HEK293 (cell line): ENCODE measurements around the gene TBCEL.
A peak's percentile ranks its signal among the peaks of the same experiment; 100 is the strongest.

ENCODE experiments used
- CTCF ChIA-PET: fragments of 350-600 bp; formaldehyde crosslinking; extraction: SDS; loops from one replicate; lab custom pipeline; 2021; ENCODE audit warnings: antibody characterized with exemption; lab: Yijun Ruan, JAX
- POLR2A ChIA-PET: fragments of 300-600 bp; formaldehyde crosslinking; extraction: SDS; loops from one replicate; lab custom pipeline; 2020; ENCODE audit warnings: antibody characterized with exemption, inconsistent platforms; lab: Yijun Ruan, JAX
- H3K27ac ChIP-seq: fragments of 200-500 bp; sonication (Bioruptor generic); 2 replicates; pipeline ENCODE4 v1.5.1; 2014; ENCODE audit warnings: low read depth, low read length, control low read depth, inconsistent platforms; ENCODE audit errors: extremely low read depth
- H3K36me3 ChIP-seq, 2 experiments: fragments of 200-500 bp in 1 of 2; sonication (Bioruptor generic) in 1 of 2; 1 replicate in 1 of 2; 2 replicates in 1 of 2; pipeline ENCODE4 v1.5.1; 2014 to 2017; ENCODE audit warnings: inconsistent platforms in 2 of 2, low read length in 2 of 2; ENCODE audit not compliant: control insufficient read depth in 2 of 2, insufficient read depth in 1 of 2
- H3K4me1 ChIP-seq: fragments of 200-500 bp; sonication (Bioruptor generic); 2 replicates; pipeline ENCODE4 v1.5.1; 2014; ENCODE audit warnings: mild to moderate bottlenecking, low read length, inconsistent platforms; ENCODE audit not compliant: control insufficient read depth, insufficient read depth
- H3K4me3 ChIP-seq: 2 replicates; pipeline ENCODE4 v1.5.1; 2011; ENCODE audit warnings: low read depth, mild to moderate bottlenecking, control low read depth, low read length, moderate library complexity
- H3K9me3 ChIP-seq: fragments of 200-500 bp; sonication (Bioruptor generic); 2 replicates; pipeline ENCODE4 v1.5.1; 2014; ENCODE audit warnings: low read depth, low read length, inconsistent platforms; ENCODE audit not compliant: control insufficient read depth, insufficient read depth
- CTCF ChIP-seq: fragments of 450-650 bp; formaldehyde crosslinking; IDR thresholded peaks from 2 replicates; pipeline ENCODE4 v1.5.1; 2016; ENCODE audit warnings: missing biosample characterization, missing genetic modification characterization
- MEIS1 ChIP-seq: sonication (generic); formaldehyde crosslinking; IDR thresholded peaks from 2 replicates; pipeline ENCODE4 v1.8.1; 2022; ENCODE audit warnings: missing genetic modification reagents, mild to moderate bottlenecking, borderline replicate concordance
- MYNN ChIP-seq: fragments of 450-650 bp; formaldehyde crosslinking; IDR thresholded peaks from 2 replicates; pipeline ENCODE4 v1.5.1; 2016; ENCODE audit warnings: missing biosample characterization, missing genetic modification characterization, borderline replicate concordance
- SCRT2 ChIP-seq: fragments of 450-650 bp; formaldehyde crosslinking; IDR thresholded peaks from 2 replicates; pipeline ENCODE4 v1.5.1; 2016; ENCODE audit warnings: missing biosample characterization, missing genetic modification characterization
- TSHZ1 ChIP-seq: fragments of 450-650 bp; formaldehyde crosslinking; IDR thresholded peaks from 2 replicates; pipeline ENCODE4 v1.5.1; 2016; ENCODE audit warnings: missing biosample characterization, missing genetic modification characterization, borderline replicate concordance
- ZBTB44 ChIP-seq: fragments of 450-650 bp; IDR thresholded peaks from 2 replicates; pipeline ENCODE4 v1.5.1; 2018; ENCODE audit warnings: missing biosample characterization, mild to moderate bottlenecking, missing genetic modification characterization
- ZNF157 ChIP-seq: fragments of 450-650 bp; formaldehyde crosslinking; IDR thresholded peaks from 2 replicates; pipeline ENCODE4 v1.5.1; 2016; ENCODE audit warnings: missing biosample characterization, missing genetic modification characterization
- ZNF223 ChIP-seq: fragments of 450-650 bp; formaldehyde crosslinking; IDR thresholded peaks from 2 replicates; pipeline ENCODE4 v1.5.1; 2016; ENCODE audit warnings: missing biosample characterization, missing genetic modification characterization
- ZNF280C ChIP-seq: fragments of 450-650 bp; formaldehyde crosslinking; IDR thresholded peaks from 2 replicates; pipeline ENCODE4 v1.5.1; 2016; ENCODE audit warnings: missing biosample characterization, missing genetic modification characterization
- ZNF561 ChIP-seq: fragments of 450-650 bp; IDR thresholded peaks from 2 replicates; pipeline ENCODE4 v1.5.1; 2018; ENCODE audit warnings: missing biosample characterization, missing genetic modification characterization, borderline replicate concordance
- ZNF585B ChIP-seq: fragments of 450-650 bp; formaldehyde crosslinking; IDR thresholded peaks from 2 replicates; pipeline ENCODE4 v1.5.1; 2016; ENCODE audit warnings: missing biosample characterization, missing genetic modification characterization
- ZNF624 ChIP-seq: fragments of 450-650 bp; formaldehyde crosslinking; IDR thresholded peaks from 2 replicates; pipeline ENCODE4 v1.5.1; 2017; ENCODE audit warnings: missing biosample characterization, missing genetic modification characterization
- ZNF654 ChIP-seq: fragments of 450-650 bp; formaldehyde crosslinking; IDR thresholded peaks from 2 replicates; pipeline ENCODE4 v1.5.1; 2016; ENCODE audit warnings: low read depth, missing biosample characterization, missing genetic modification characterization
- ZNF707 ChIP-seq: fragments of 450-650 bp; formaldehyde crosslinking; IDR thresholded peaks from 2 replicates; pipeline ENCODE4 v1.5.1; 2016; ENCODE audit warnings: missing biosample characterization, missing genetic modification characterization
- ZNF76 ChIP-seq: fragments of 450-650 bp; formaldehyde crosslinking; IDR thresholded peaks from 2 replicates; pipeline ENCODE4; 2016; ENCODE audit warnings: low read depth, missing biosample characterization, missing genetic modification characterization, borderline replicate concordance

TBCEL gene

GRCh38 chr11:121119440-121119839 lies 95.5 kb downstream of the TBCEL start:
- ChIA-PET CTCF (interaction anchor here (0.7 to 3.2 kb wide), 3 partner anchors 13 to 75 kb away, joined by 3 to 22 read pairs (median 10); no protein-coding TSS in a partner anchor), POLR2A (no interaction called here)
- Histone ChIP-seq H3K27ac (no peak overlapping the region), H3K4me3 (no peak overlapping the region), H3K9me3 (no peaks in the 10 kb centered on the region), H3K36me3 (no peaks in the 10 kb centered on the region), H3K4me1 (no peaks in the 10 kb centered on the region)
- TF ChIP-seq CTCF (no peak), ZNF280C (no peak), ZNF585B (no peak), SCRT2 (tag by site-specific recombination) (no peak), ZNF624 (tag by site-specific recombination) (no peak), ZBTB44 (peak; percentile 82), ZNF157 (tag by site-specific recombination) (no peak), ZNF654 (tag by site-specific recombination) (no peak), MYNN (tag by site-specific recombination) (no peak)

- ChIA-PET CTCF (interaction anchor here (0.6 to 2.8 kb wide), 4 partner anchors 9 to 193 kb away, joined by 3 to 21 read pairs (median 8); no protein-coding TSS in a partner anchor), POLR2A (interaction anchor here (0.7 kb wide), 1 partner anchor 53 kb away, joined by 7 read pairs; no protein-coding TSS in a partner anchor)
- TF ChIP-seq ZNF76 (no peak), MEIS1 (CRISPR knock-in tag) (no peak), TSHZ1 (tag by site-specific recombination) (no peak), ZNF223 (tag by site-specific recombination) (no peak), ZNF561 (tag by site-specific recombination) (no peak), ZNF707 (peak; percentile 93)
- no peaks in the 10 kb centered on the region for H3K4me1 ChIP-seq
- no peak overlapping the region for H3K4me3 ChIP-seq
- no peaks in the 10 kb centered on the region for H3K36me3 ChIP-seq
- no peak overlapping the region for H3K27ac ChIP-seq
- H3K9me3 ChIP-seq: no peaks in the 10 kb centered on the region
Observed at GRCh38 chr11:121122328-121122727, 98.4 kb downstream of the TBCEL start.
